HK-2 (cell line): ENCODE results near the gene LSM5.
"Not testable (repeated sequence)": the region's sequence is repeated elsewhere in the genome, so short reads cannot be mapped to it uniquely, and the experiment has no call there.

Experiments used
- DNase-seq: peaks from one replicate; pipeline ENCODE4 v3.0.0-alpha.2; 2018; ENCODE audit not compliant: unreplicated experiment

The LSM5 gene

DNA sequence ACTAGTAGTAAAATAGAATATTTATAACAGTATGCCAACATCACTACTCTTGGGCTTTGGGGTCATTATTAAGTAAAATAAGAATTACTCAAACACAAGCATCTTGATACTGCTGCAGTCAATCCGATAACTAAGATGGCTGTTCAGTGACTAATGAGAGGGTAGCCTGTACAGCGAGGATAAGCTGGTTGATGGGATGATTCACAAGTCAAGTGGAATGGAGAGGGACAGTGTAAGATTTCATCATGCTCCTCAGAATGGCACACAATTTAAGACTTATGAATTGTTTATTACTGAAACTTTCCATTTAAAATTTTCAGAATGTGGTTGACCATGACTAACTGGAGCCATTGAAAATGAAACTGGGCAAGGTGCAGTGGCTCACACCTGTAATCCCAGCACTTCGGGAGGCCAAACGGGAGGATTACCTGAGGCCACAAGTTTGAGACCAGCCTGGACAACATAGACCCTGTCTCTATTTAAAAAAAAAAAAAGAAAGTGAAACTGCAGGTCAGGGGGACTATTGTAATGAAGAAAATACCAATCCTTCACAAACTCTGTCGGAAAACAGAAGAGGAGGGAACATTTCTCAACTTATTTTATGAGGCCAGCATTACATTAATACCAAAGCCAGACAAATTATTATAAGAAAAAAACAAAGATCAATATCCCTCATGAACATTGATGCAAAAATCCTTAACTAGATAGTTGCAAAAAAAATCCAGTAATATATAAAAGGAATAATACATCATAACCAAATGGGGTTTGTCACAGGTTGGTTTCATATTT is 16.3 kb upstream of the LSM5 start:
- DNase-seq: peak; percentile 26

- DNase-seq: no peak
Measured at GRCh38 chr7:32502728-32503127, 12.5 kb upstream of the LSM5 start.

DNA sequence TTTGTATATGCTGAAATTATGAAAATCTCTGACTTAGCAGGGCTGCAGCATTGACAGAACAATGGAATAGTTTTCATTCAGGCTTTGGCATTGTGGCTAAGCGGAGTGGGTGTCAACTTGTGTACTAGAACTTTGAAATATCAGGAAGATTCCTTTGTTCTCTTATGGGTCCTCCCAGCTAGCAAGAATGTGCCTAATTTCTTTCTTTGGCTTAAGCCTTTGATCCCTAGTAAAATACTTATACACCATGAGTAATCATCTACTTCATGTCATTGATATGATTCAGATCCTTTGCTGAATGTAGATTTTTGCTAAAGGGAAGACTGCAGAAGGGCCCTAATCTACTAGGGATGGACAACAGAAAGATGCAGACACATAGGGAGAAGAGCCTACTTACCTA is 11.3 kb upstream of the LSM5 start:
- no peak for DNase-seq

DNA sequence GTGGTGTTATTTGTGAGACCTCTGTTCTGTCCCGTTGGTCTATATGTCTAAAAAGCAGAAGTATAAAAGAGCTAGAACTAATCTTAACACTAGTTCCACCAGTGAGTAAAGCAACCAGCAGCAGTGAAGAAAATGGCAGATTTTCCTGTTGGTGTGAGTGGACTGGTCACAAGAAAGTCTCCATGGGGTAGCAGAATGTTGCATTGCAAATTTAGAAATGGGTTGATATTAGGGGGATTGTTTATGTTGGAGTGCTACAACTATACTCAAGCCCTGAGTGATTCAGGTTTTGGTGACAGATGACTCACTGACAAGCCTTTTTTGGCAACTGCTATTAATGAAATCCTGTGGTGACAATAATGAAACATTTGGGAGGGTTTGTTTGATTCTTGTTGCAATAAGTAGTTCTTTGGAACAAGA is 10.8 kb upstream of the LSM5 start:
- DNase-seq: no peak

- not testable (repeated sequence) for DNase-seq
Measured at GRCh38 chr7:32500216-32500615, 10.0 kb upstream of the LSM5 start.

- not testable (repeated sequence) for DNase-seq
Measured at GRCh38 chr7:32499755-32500154, 9.6 kb upstream of the LSM5 start.

- no peak for DNase-seq
Measured at GRCh38 chr7:32496052-32496813, 6.1 kb upstream of the LSM5 start.

DNA sequence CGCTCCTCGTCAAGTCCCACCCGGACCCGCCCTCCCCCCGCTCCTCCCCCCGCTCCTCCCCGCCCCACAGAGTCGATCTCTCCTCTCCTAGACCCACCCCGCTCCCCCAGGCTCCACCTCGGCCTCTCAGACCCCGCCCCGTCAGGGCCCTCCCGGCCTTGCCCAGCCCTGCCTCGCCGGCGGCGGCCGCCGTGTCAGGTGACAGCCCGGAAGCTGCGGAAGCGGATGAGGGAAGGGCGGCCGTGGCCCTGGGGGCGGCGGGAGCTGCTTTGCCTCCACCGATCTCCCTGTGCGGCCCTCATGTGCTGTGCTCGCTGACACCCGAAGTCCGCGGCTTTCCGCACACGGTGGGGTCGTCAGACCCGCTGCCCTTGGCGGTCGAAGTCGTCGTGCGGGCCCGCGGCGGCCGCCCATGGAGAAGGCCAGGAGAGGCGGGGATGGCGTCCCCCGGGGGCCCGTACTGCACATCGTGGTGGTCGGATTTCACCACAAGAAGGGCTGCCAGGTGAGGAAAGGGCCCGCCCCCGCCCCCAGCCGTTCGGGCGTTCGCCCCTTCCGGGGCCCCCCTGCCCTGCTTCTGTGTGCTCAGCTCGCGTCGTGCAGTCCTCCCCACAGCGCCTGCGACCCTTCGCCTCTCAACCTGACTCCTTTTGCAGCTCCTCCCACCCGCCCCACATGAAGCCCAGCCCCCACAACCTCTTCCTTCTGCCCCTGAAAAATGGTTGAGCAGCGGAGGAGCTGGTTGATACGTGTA is 5.3 kb upstream of the LSM5 start, which contains the start of gene AVL9:
Gene AVL9, plus strand, starts transcription at position 192 of the 754 bp plus-strand sequence. Its CDS starts 221 bp downstream, at position 413.
- peak; percentile 98 for DNase-seq

- no peak for DNase-seq
Measured at GRCh38 chr7:32494946-32495297, 4.7 kb upstream of the LSM5 start.

DNA sequence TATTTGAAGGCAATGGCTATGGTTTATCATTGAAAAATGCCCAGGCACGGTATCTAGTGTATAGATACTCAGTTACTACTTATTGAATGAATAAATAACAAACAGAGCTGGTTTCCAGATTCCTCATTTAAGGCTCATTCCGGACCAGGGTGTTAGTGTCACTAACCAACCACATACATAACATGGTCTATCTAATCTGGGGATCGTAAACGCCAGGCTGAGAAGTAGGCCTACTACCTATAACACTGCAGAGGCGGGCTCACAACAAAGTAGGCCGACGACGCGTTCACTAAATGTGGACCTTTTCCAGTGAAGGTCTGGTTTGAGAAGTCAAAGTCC is 423 bp downstream of the LSM5 start:
- no peak for DNase-seq

DNA sequence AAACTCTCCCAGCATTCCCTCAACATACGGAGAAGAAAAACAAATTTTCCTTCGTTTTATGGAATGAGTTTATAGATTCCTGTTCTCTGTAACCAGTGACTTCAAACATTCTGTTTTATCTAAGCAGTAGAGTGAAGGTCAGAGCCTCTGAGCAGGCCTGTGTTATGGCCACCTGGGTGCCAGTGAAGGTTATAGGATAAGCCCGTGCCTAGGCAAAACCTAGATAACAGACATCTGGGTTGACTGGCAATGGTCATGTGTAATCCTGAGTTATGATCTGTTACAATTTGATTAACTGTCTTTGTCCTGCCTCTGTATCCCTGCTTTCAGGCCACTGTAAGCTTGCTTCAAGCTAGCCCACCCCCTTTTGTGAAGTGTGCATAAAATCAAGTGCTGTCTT is 8.3 kb downstream of the LSM5 start:
- DNase-seq: no peak

- DNase-seq: no peak
Measured at GRCh38 chr7:32481176-32481575, 9.0 kb downstream of the LSM5 start.

GRCh38 chr7:32479574-32480200 is 10.5 kb downstream of the LSM5 start:
- DNase-seq: peak; percentile 10

GRCh38 chr7:32477649-32477980 is 12.6 kb downstream of the LSM5 start:
- no peak for DNase-seq

GRCh38 chr7:32476816-32477648 is 13.1 kb downstream of the LSM5 start:
- no peak for DNase-seq

- no peak for DNase-seq
Measured at GRCh38 chr7:32474008-32474407, 16.2 kb downstream of the LSM5 start.

DNA sequence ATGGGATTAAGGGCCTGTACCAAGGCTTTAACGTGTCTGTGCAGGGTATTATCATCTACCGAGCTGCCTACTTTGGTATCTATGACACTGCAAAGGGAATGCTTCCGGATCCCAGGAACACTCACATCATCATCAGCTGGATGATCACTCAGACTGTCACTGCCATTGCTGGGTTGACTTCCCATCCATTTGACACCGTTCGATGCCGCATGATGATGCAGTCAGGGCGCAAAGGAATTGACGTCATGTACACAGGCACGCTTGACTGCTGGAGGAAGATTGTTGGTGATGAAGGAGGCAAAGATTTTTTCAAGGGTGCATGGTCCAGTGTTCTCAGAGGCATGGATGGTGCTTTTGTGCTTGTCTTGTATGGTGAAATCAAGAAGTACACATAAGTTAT is 18.2 kb downstream of the LSM5 start:
- no peak for DNase-seq

- DNase-seq: no peak
Measured at GRCh38 chr7:32470871-32471270, 19.3 kb downstream of the LSM5 start.

- not testable (repeated sequence) for DNase-seq
Measured at GRCh38 chr7:32470004-32470403, 20.2 kb downstream of the LSM5 start.

DNA sequence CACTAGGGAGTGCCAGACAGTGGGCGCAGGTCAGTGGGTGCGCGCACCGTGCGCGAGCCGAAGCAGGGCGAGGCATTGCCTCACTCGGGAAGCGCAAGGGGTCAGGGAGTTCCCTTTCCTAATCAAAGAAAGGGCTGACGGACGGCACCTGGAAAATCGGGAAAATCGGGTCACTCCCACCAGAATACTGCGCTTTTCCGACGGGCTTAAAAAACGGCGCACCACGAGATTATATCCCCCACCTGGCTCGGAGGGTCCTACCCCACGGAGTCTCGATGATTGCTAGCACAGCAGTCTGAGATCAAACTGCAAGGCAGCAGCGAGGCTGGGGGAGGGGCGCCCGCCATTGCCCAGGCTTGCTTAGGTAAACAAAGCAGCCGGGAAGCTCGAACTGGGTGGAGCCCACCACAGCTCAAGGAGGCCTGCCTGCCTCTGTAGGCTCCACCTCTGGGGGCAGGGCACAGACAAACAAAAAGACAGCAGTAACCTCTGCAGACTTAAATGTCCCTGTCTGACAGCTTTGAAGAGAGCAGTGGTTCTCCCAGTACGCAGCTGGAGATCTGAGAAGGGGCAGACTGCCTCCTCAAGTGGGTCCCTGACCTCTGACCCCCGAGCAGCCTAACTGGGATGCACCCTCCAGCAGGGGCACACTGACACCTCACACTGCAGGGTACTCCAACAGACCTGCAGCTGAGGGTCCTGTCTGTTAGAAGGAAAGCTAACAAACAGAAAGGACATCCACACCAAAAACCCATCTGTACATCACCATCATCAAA is 25.4 kb downstream of the LSM5 start:
- not testable (repeated sequence) for DNase-seq

- no peak for DNase-seq
Measured at GRCh38 chr7:32462977-32463376, 27.2 kb downstream of the LSM5 start.
